Inflammatory macrophage treated with lipopolysaccharide for 1 hour (primary cell): ENCODE results near the gene GRIK3.
"Not testable (repeated sequence)": the region's sequence is repeated elsewhere in the genome, so short reads cannot be mapped to it uniquely, and the experiment has no call there.

Source experiments
- DNase-seq, 2 donors: peaks; one replicate each; pipeline ENCODE4 v3.0.0-alpha.2; 2020 to 2022

GRIK3 gene

GRCh38 chr1:36900128-36900527 is 134.2 kb downstream of the GRIK3 start:
- DNase-seq, result no peak

- not testable (repeated sequence) for DNase-seq
Observed at GRCh38 chr1:36897813-36898212, 136.5 kb downstream of the GRIK3 start.

DNA sequence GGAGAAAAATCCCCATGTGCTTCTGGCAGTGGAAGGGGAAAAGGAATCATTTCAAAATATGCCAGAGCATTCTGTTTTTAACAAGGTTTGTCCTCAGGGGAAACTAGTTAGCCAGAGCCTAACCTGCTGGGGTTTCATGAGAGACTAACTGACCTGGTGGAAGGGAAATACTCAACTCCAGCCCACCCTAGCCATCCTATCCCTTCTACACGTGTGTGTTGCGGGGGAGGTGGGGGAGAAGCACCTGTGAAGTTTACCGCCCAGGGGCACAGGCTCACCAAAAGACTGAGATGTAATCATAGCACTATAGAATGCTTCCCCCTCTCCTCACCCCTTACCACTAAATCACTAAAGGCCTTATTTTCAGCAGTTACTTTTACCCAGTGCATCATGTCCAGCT is 139.5 kb downstream of the GRIK3 start:
- no peak for DNase-seq

DNA sequence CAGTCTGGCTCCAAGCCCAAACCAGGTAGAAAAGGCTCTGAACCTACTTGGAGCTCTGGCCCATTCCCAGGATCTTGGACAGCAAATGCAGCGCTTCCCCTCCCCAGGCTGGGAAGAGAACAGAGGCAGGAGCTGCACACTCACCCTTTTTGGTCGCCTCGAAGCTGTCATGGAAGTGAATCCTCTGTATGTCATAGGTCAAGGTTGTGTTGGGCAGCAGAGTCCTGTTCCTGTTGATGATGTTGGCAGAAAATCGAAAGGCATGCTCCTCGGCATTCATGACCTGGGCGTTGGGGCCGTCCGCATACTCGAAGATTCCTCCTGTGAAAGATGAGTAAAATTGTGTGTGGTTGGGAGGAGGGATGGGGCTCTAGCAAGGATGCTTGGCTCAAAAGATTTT is 143.5 kb downstream of the GRIK3 start:
- no peak for DNase-seq

- no peak for DNase-seq
Observed at GRCh38 chr1:36889478-36890226, 144.7 kb downstream of the GRIK3 start.

DNA sequence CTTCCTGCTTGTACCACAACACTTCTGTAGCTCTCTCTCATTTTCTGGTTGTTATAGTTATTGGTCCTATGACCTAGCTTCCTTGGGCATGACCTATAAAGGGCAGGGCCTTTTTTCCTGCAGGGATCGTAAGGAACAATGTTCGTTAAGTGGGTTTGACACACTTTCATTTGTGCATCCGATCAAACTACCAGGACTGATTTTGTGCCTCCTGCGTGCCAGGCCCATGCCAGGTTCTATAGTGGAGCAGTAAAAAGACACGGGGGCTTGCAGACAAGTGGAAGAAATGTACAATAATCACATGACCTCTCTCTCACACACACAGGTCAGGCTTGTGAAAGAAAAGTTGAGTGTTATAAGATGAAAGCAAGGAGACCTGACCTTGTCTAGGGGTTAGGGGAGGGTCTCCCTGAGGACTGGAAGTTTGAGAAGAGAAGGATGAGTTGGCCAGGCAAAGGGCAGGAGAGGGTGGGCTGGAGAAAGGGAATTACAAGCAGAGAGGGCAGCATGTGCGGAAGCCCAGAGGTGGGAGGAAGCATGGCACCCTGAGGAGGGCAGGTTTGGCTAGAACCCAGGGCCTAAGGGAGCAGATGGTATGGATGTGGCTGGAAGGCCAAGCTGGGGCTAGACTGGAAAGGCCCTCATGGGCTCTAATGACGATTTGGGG is 145.4 kb downstream of the GRIK3 start:
- DNase-seq, result no peak

DNA sequence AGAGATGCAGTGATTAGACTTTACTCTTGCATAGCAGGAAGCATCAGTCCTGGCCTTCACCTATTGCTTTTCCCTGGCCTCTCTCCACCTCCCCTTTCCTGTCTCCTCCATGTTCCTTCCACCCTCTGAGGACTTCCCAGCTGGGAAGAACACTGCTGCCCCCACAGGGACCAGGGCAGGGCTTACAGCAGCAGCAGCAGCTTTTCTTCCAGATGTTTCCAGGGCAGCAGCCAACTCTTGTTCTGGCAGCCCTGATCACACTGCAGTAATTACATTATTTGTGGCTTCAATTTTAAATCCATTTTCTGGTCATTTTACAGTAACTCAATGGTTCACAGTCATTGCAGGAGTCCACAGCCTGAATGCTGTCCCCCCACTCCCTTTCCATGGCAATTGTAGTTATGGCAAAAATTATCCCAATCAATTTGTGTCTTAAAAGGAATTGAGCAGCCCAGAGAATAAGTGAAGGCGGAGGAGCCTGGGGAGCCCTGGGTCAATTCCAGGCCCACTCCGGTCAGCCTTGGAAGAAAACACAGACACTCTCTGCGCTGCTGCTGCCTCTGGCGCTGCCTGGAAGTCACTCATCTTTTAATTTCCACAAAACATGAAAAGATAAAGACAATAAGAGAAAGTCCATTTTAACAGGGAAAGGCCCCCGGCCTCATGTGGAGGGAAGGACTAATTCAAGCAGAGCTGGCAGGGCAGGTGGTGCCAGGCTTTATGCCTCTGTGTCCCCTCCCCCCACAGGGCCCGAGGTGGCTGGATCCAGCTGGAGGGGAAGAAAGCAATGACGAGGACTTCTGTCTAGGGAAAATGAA is 148.6 kb downstream of the GRIK3 start:
- no peak for DNase-seq

DNA sequence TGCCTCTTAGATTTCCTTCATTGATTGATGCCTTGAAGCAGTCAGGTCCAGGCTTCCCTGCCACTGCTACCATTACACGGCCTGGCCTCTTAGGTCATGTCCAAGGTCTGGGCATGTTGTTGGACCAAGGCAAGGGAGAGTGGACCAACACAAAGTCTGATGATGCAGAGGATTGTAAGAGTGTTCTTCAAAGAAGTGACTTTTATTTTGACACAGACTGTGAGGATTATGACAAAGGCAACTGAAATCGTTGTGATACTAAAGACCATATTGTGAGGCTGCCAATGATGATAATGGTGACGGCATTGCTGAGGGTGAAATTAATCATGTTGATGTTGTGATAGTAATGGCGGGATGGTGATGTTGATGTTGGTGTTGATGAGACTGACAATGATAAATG is 149.5 kb downstream of the GRIK3 start:
- no peak for DNase-seq

GRCh38 chr1:36884029-36884701 is 150.2 kb downstream of the GRIK3 start:
- DNase-seq, result no peak

- no peak for DNase-seq
Observed at GRCh38 chr1:36883315-36883949, 150.9 kb downstream of the GRIK3 start.

DNA sequence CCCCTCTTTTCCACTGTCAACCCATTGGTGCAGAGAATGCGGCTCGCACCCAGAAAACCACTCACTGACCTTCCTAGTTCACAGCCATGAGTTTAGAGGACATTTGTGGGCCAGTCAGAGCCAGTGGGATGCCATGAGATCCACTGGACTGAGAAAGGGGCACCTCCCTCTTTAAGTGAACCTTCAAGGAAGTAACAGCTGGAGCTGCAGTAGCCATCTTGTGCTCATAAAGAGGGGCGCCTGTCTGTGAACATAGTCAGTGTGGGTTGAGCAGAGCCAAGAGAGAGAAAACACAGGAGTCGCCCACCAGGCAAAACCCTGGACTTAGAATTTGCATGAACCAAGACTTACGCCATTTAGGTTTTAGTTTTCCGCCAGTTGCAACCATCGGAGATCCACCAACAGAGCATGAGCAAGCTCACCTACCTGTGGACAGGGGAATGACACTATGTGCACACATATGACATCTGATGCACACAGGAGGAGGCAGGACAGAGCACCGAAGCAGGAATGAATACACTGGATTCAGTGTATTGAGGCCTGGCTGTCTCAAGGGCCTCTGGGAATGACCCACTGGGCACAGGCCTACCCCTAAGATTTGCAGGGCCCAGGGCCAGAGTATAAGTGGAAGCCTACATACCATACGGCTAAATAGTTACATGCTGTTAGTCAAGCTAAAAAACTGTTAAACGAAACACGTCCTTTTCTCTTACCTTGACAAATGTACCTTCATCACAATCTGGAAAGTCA is 151.6 kb downstream of the GRIK3 start:
- no peak for DNase-seq

GRCh38 chr1:36881541-36881940 is 152.8 kb downstream of the GRIK3 start:
- no peak for DNase-seq

DNA sequence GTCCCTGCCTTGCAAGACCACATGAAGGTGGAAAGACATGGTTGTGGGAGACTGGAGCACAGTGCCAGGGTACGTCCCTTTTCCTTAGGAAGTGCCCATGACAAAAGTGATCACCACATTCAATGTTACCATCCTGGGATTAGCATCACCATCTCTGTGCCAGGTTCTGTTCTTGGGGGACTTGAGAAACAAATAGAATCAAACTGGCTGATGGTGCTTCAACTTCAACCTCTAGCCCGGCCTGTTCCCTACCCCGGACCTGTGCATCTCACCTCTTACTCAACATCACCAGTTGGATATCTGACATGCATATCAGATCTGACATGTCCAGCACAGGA is 153.3 kb downstream of the GRIK3 start:
- no peak for DNase-seq

DNA sequence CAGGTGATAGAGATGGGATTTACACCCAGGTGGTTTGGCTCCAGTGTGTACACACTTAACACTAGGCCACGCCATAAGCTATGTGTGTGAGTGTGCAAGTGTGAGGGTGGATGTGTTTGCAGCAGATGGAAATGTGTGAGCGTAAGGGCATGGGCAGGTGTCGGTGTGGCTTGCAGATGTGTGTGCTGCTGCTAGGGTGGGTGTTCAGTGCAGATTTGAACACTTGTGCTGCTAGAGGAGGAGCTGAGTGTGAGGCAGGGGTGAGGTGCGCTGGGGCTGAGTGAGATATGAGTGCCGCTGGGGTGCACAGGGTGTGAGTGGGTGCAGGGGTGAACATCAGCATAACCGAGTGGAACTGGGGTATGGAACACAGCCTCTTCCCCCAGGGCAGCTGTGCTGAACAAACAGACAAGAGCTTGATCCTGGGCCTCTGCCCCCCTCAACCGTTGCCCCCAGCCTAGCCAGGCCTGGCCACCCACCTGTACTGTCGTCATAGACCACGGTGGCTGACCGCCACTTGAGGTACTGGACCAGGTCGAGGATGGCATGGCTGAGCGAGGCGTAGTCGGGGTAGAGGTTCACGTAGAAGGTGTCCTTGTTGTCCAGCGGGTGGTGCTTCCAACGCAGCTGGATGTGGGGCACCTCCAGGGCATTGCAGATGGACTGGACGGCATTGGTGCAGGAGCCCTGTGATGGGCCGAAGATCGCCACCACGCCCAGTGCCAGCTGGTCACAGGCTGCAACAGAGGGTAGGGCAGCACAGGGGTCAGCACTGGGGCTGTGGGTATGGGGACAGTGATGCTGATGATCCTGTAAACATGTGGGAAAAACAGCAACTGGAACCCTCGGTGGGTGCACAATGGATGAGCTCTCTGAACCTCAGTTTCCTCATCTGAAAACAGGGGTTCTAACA is 153.9 kb downstream of the GRIK3 start:
- no peak for DNase-seq

DNA sequence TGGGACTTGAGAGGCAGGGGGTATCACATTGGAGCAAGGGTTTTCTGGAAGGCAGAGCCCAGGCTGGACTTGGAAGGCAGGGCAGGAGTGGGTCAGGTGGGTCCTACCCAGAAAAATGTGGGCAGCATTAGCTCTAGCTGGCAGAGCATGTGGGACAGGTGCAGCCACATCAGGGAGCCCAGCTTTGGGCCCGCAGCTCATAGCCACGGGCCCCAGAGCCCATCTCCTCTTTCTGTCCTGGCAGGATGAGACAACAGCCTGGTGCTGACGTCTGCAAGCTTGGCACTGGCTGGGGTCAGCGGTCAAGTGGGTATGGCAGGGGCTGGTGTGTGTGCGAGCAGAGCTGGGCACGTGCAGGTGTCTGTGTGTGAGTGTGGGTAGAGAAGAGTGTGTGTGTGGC is 154.7 kb downstream of the GRIK3 start:
- DNase-seq, result no peak

GRCh38 chr1:36876990-36877389 is 157.3 kb downstream of the GRIK3 start:
- DNase-seq, result no peak

GRCh38 chr1:36874271-36875060 is 159.8 kb downstream of the GRIK3 start:
- DNase-seq, result no peak

DNA sequence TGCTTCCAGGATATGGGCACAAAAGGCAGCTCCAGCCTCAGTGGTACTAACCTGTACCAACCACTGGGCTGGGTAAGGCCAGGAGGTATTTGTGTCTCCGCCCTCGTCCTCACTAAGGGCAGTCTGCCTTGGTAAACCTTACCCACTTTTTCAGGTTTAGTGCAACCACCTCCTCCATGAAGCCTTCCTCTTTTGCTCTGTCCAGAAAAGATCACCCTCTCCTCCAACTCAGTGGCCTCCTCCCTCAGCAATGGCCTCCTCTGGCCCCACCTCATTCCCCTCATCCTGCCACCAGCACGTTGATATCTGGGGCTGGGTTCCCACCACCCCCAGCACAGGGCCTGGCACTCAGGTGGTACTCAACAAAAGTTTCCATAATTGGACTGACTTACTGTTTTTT is 161.5 kb downstream of the GRIK3 start:
- no peak for DNase-seq

GRCh38 chr1:36872126-36872754 is 162.1 kb downstream of the GRIK3 start:
- no peak for DNase-seq
